Kidney (tissue), 14 donors: ENCODE data around the gene TYR. TPM values are rescaled to one million over a fixed set of nuclear protein-coding genes. Genes with fewer than 3 reads are reported as not detected.

ENCODE experiments used
- DNase-seq, 5 donors: peaks; one replicate each; pipeline ENCODE4 v3.0.0-alpha.2; 2013 to 2020
- FAIRE-seq: peaks from 2 replicates; lab custom pipeline; 2012; peaks lifted over from hg19 to GRCh38; lab: Jason Lieb, UNC
- H3K27ac ChIP-seq, 2 donors: one replicate each; pipeline ENCODE4 v1.7.0; 2013; ENCODE audit warnings: low read depth in 2 of 2, low read length in 2 of 2, inconsistent platforms in 1 of 2
- H3K27me3 ChIP-seq: one replicate; pipeline ENCODE4 v1.7.1; 2013; ENCODE audit warnings: low read length, inconsistent platforms; ENCODE audit not compliant: control insufficient read depth, insufficient read depth
- H3K36me3 ChIP-seq, 3 donors: one replicate each; pipeline versions ENCODE4 v1.7.0 to v1.7.1; 2013; ENCODE audit warnings: low read length in 3 of 3, control low read depth in 1 of 3, inconsistent platforms in 1 of 3; ENCODE audit not compliant: insufficient read depth in 3 of 3, control insufficient read depth in 2 of 3
- H3K4me1 ChIP-seq, 3 donors: one replicate each; pipeline versions ENCODE4 v1.7.0 to v1.7.1; 2013; ENCODE audit warnings: low read length in 3 of 3, inconsistent platforms in 1 of 3, low read depth in 1 of 3; ENCODE audit not compliant: control insufficient read depth in 2 of 3, insufficient read depth in 2 of 3
- H3K4me3 ChIP-seq, 3 donors: one replicate each; pipeline versions ENCODE4 v1.7.0 to v1.8.1; 2013; ENCODE audit warnings: low read length in 3 of 3, control low read depth in 1 of 3, inconsistent platforms in 1 of 3
- H3K9ac ChIP-seq, 3 donors: one replicate each; pipeline versions ENCODE4 v1.7.0 to v1.7.1; 2013; ENCODE audit warnings: low read length in 3 of 3, control low read depth in 1 of 3, inconsistent platforms in 1 of 3
- H3K9me3 ChIP-seq, 3 donors: one replicate each; pipeline versions ENCODE4 v1.7.0 to v1.7.1; 2013; ENCODE audit warnings: low read length in 3 of 3, control low read depth in 1 of 3, inconsistent platforms in 1 of 3; ENCODE audit not compliant: control insufficient read depth in 2 of 3, insufficient read depth in 1 of 3
- intact Hi-C: fragments of 100-400 bp; cut with DNase I; formaldehyde crosslinking; loops from one replicate; pipeline ENCODE4 v1.11.1; 2022
- polyA plus RNA-seq: library from polyadenylated mRNA; stranded (reverse); fragments of 350-450 nt; fragmentation: Illumina TruSeq; extraction: RNeasy Lipid Tissue Mini Kit (QIAGEN cat#74804); gene quantifications from one replicate; pipeline ENCODE4 v1.2.3, GENCODE V29; 2014; ENCODE audit warnings: low read depth, low replicate concordance; ENCODE audit not compliant: insufficient read depth
- total RNA-seq: library from RNA; stranded (reverse); fragmentation: NEBNext Ultra II Directional; extraction: Animal tissue kit (Norgen Biotek cat#: 25700); gene quantifications from one replicate; pipeline ENCODE4 v1.2.1, GENCODE V29; 2021
- TF ChIP-seq, protein P1 (sequence below): IDR thresholded peaks from 3 replicates; pipeline ENCODE4 v1.5.1; 2012; ENCODE audit warnings: mild to moderate bottlenecking, moderate library complexity, borderline replicate concordance; ENCODE audit not compliant: insufficient read depth; ENCODE audit errors: extremely low read depth
- donor health status: control.
- donor health status: control.
- donor health status: control.
- donor health status: control.
- donor health status: control.
- donor health status: DM: yes; HTN: yes; CAD: no.
- donor health status: Normal renal cell carcinoma (clear cell type).

The TYR gene
- total and polyA plus RNA-seq, 2 donors from 2014 or later: not detected

DNA sequence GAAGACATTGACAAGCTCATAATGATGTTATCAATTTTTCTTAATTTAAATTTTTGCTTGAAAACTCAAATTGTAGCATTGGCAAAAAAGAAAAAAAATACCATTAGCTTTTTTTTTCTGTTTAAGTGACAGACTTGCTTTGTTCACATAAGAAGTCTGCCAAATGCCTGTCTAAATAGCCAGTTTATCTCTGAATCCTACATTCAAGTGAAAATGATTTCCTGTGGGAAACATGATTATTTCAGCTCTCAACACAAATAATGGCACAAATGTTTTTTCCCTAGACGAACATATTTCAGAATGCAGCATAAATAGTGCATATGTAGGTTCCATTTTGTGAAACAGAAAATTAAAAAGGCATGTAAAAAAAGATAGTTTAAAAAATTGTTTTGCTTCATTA, 23.5 kb downstream of the TYR start:
- H3K27me3 ChIP-seq: no peaks in the 10 kb centered on the region
- no peak overlapping the region for H3K27ac ChIP-seq
- H3K9me3 ChIP-seq: no peaks in the 10 kb centered on the region
- DNase-seq: peak in 1 of 5 donors; percentile 5
- TF ChIP-seq, protein P1, sequence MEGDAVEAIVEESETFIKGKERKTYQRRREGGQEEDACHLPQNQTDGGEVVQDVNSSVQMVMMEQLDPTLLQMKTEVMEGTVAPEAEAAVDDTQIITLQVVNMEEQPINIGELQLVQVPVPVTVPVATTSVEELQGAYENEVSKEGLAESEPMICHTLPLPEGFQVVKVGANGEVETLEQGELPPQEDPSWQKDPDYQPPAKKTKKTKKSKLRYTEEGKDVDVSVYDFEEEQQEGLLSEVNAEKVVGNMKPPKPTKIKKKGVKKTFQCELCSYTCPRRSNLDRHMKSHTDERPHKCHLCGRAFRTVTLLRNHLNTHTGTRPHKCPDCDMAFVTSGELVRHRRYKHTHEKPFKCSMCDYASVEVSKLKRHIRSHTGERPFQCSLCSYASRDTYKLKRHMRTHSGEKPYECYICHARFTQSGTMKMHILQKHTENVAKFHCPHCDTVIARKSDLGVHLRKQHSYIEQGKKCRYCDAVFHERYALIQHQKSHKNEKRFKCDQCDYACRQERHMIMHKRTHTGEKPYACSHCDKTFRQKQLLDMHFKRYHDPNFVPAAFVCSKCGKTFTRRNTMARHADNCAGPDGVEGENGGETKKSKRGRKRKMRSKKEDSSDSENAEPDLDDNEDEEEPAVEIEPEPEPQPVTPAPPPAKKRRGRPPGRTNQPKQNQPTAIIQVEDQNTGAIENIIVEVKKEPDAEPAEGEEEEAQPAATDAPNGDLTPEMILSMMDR: no peak
- H3K4me1 ChIP-seq: no peaks in the 10 kb centered on the region
- H3K9ac ChIP-seq: no peak overlapping the region
- no peak overlapping the region for H3K4me3 ChIP-seq
- intact Hi-C loops: no loop called here
- H3K36me3 ChIP-seq: no peaks in the 10 kb centered on the region
- peak; percentile 38 for FAIRE-seq

DNA sequence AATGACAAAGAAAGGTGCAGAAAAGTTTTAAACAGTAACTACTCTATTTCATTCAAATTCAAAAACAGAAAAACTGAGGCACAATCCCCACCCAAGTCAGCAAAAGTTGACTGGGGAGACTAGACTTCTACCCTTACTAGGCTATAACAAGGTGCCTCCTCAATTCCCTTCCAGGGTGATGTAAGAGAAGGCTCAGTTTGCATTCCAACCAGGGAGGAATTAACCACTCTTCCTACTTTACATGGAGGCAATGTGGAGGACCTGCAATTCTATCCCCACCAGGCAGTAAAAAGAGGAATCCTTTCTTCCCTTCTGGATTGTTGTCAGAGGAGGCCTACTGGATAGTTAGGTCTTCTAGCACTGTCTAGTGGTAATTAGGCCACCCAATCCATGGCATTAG, 26.1 kb downstream of the TYR start:
- no peaks in the 10 kb centered on the region for H3K9me3 ChIP-seq
- DNase-seq (no peak), FAIRE-seq (no peak)
- H3K9ac ChIP-seq: no peak overlapping the region
- H3K4me1 ChIP-seq: no peaks in the 10 kb centered on the region
- no peaks in the 10 kb centered on the region for H3K36me3 ChIP-seq
- no peak overlapping the region for H3K4me3 ChIP-seq
- TF ChIP-seq, protein P1: no peak
- H3K27ac ChIP-seq: no peak overlapping the region
- intact Hi-C loops: no loop called here
- no peaks in the 10 kb centered on the region for H3K27me3 ChIP-seq

DNA sequence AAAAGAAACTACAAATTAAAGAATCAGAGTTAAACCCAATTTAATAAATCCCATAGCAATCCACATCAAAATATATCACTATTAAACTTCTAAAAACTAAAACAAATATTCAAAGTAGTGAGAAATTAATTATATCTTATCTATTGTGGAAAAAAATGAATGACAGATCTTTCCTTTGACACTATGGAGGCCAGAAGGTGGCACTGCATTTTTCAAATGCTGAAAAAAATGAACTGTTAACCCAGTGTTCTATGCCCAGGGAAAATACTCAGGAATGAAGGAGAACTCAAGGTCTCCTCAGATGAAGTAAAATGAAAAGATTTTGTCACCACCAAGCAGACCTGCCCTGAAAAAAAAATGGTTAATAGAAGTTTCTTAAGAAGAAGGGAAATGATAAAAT, 27.7 kb downstream of the TYR start:
- no peaks in the 10 kb centered on the region for H3K9me3 ChIP-seq
- no peaks in the 10 kb centered on the region for H3K4me1 ChIP-seq
- no peak overlapping the region for H3K27ac ChIP-seq
- no peak overlapping the region for H3K4me3 ChIP-seq
- TF ChIP-seq, protein P1: peak; percentile 11
- no peaks in the 10 kb centered on the region for H3K36me3 ChIP-seq
- intact Hi-C loops: no loop called here
- FAIRE-seq: no peak
- no peak overlapping the region for H3K9ac ChIP-seq
- DNase-seq: no peak
- no peaks in the 10 kb centered on the region for H3K27me3 ChIP-seq

DNA sequence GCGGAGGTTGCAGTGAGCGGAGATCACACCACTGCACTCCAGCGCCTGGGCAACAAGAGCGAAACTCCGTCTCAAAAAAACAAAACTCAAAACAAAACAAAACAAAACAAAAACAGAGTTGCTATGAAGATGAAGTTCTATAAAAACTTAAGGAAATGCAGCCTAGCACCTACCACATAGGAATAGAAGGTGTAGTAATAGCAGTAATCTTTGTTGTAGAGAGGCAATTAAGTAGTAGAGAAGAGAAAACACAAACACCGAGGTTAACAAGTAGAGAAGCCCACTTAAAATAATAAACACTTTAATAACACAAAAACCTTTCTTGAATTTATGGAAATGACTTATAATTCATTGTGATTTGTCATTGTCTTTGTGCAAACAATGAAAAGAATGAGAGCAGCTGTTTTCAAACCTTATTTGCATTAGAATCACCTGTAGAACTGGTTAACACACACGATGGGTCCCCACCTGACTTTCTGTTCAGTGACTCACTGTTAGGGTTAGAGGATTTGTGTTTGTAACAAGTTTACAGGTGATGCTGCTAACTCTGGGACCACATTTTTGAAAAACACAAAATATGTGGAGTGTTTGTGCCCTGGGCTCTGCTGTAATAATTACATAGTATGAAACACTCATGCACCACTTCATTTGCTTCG, 43.1 kb downstream of the TYR start:
- FAIRE-seq: no peak
- TF ChIP-seq, protein P1: no peak

More for the DNA sequence above, 43.1 kb downstream of the TYR start:
- Histone ChIP-seq H3K4me1 (no peaks in the 10 kb centered on the region), H3K27ac (no peak overlapping the region), H3K36me3 (no peaks in the 10 kb centered on the region), H3K27me3 (no peaks in the 10 kb centered on the region), H3K9me3 (no peaks in the 10 kb centered on the region), H3K4me3 (no peak overlapping the region), H3K9ac (no peak overlapping the region)
- intact Hi-C loops: no loop called here
- no peak for DNase-seq
